Nephron progenitor cell (in vitro differentiated cells): Measurements from ENCODE around the gene USP7.

ENCODE experiments used
- DNase-seq: peaks from one replicate; pipeline ENCODE4 v3.0.0; 2021
- H3K27ac Mint-ChIP-seq: 2 replicates; pipeline ENCODE4 v1.8.0; 2021; ENCODE audit warnings: mild to moderate bottlenecking, moderate library complexity, mixed read lengths
- H3K27me3 Mint-ChIP-seq: 2 replicates; pipeline ENCODE4 v1.8.0; 2021; ENCODE audit warnings: mild to moderate bottlenecking, low read depth, mixed read lengths; ENCODE audit not compliant: poor library complexity
- H3K36me3 Mint-ChIP-seq: 2 replicates; pipeline ENCODE4 v1.8.0; 2021; ENCODE audit warnings: low read depth, mixed read lengths
- H3K4me1 Mint-ChIP-seq: 2 replicates; pipeline ENCODE4 v1.8.0; 2021; ENCODE audit warnings: mixed read lengths
- H3K4me3 Mint-ChIP-seq: 2 replicates; pipeline ENCODE4 v1.8.0; 2021; ENCODE audit warnings: mild to moderate bottlenecking, moderate library complexity, mixed read lengths
- H3K9me3 Mint-ChIP-seq: 2 replicates; pipeline ENCODE4 v1.8.0; 2021; ENCODE audit warnings: mild to moderate bottlenecking, moderate library complexity, mixed read lengths
- CTCF ChIP-seq: fragments of 200-600 bp; sonication (generic); IDR thresholded peaks from 2 replicates; pipeline ENCODE4 v1.5.0; 2021; ENCODE audit warnings: antibody characterized with exemption

USP7 gene

DNA sequence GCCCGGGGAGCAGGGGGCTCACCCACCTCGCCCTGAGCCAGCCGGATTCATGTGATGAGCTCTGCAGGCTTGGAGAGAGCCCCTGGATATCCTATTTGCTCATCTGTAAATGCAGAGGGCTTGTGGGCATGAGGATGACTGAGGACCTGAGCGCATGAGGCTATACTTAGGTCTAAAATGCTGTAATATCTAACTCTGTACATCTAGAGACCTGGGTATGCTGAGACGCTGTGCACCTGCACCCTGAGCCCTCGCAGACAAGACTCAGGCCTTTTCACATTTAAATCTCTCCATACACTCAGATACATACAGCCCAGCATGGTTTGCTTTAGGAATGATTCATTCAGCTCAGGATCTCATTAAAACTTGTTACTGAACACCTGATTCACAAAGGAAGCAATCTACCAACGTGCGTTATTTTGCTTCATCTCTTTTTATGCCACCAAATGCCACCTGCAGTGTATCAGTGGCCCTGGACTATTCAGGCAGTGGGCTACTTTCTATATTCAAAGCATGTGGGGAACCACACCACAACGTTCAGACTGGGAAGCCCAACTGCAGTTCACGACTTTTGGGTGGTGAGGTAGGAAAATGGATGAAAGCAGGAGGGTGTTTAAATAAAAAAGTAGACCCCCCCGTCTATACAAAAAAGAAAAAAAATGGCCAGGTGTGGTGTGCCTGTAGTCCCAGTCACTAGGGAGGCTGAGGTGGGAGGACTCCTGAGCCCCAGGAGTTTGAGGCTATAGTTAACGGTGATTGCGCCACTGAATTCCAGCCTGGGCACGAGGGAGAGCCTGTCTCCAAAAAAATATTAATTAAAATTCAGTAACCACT lies 12.0 kb downstream of the USP7 start:
- DNase-seq: no peak
- peaks cover 71% of the 10 kb centered on the region for H3K4me1 Mint-ChIP-seq
- H3K9me3 Mint-ChIP-seq: no peaks in the 10 kb centered on the region
- peak overlapping the region; percentile 23 for H3K4me3 Mint-ChIP-seq
- peak overlapping the region; percentile 64 for H3K27ac Mint-ChIP-seq
- no peak for TF ChIP-seq CTCF
- no peaks in the 10 kb centered on the region for H3K36me3 Mint-ChIP-seq
- H3K27me3 Mint-ChIP-seq: peaks cover 5% of the 10 kb centered on the region

DNA sequence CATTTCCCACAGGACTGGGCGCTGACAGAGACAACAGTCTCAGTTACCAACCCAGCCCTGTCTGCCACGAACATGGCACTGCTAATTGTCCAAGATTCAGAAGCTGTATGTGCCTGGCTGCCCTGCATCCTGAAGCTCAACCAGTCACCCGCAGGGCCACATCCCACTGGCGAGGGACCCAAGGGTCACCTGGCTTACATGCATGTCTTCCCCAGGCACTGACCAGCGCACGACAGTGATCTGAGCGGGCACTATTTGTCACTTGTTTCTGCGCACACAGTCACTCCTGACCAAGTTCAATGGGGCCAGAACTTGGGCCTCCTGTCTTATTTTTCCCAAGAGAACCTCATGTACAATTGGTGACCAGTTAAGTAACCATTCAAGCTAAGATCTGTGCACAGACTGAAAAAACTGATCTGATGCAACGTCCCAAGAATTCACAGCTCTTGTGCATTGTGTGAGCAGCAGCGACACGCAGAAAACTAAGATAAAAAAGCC lies 13.1 kb downstream of the USP7 start:
- no peak for TF ChIP-seq CTCF
- Mint-ChIP-seq H3K27me3 (peaks cover 5% of the 10 kb centered on the region), H3K27ac (peak overlapping the region; percentile 71), H3K9me3 (no peaks in the 10 kb centered on the region), H3K4me1 (peaks cover 70% of the 10 kb centered on the region), H3K36me3 (peaks cover 6% of the 10 kb centered on the region), H3K4me3 (no peak overlapping the region)
- DNase-seq: no peak

GRCh38 chr16:8949536-8950418 lies 13.9 kb downstream of the USP7 start:
- peaks cover 7% of the 10 kb centered on the region for H3K36me3 Mint-ChIP-seq
- H3K27me3 Mint-ChIP-seq: peaks cover 5% of the 10 kb centered on the region
- H3K4me1 Mint-ChIP-seq: peaks cover 66% of the 10 kb centered on the region
- no peak for TF ChIP-seq CTCF
- H3K9me3 Mint-ChIP-seq: no peaks in the 10 kb centered on the region
- H3K4me3 Mint-ChIP-seq: no peak overlapping the region
- no peak for DNase-seq
- H3K27ac Mint-ChIP-seq: peak overlapping the region; percentile 71

- H3K4me3 Mint-ChIP-seq: no peak overlapping the region
- TF ChIP-seq CTCF: no peak
- peaks cover 5% of the 10 kb centered on the region for H3K27me3 Mint-ChIP-seq
- no peak overlapping the region for H3K27ac Mint-ChIP-seq
- no peak for DNase-seq
- peaks cover 7% of the 10 kb centered on the region for H3K36me3 Mint-ChIP-seq
- no peaks in the 10 kb centered on the region for H3K9me3 Mint-ChIP-seq
- H3K4me1 Mint-ChIP-seq: peaks cover 75% of the 10 kb centered on the region
Measured at GRCh38 chr16:8948831-8949230, 14.9 kb downstream of the USP7 start.

DNA sequence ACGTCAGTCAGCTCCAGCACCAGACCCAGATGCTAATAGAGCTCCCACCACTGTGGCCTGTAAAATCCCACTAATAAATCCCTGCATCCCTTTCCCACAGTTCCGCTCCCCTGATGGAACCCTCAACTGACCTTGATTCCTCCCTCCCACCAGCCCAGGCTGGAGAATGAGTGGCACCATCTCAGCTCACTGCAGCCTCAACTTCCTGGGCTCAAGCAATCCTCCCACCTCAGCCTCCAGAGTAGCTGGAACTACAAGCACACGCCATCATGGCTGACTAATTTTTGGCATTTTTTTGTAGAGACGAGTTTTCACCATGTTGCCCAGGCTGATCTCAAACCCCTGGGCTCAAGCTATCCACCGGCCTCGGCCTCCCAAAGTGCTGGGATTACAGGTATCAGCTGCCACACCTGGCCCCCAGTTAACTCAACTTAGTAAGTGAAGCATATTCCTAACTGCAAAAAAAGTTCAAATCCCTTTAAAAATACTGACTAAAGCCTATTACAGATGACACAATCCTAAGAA lies 15.6 kb downstream of the USP7 start:
- TF ChIP-seq CTCF: no peak
- Mint-ChIP-seq H3K27ac (peak overlapping the region; percentile 87), H3K9me3 (no peaks in the 10 kb centered on the region), H3K36me3 (peaks cover 7% of the 10 kb centered on the region), H3K4me3 (no peak overlapping the region), H3K4me1 (peaks cover 78% of the 10 kb centered on the region), H3K27me3 (peaks cover 1% of the 10 kb centered on the region)
- DNase-seq: no peak
